ENCODE results near the gene HECW1.

- no peak for TF ChIP-seq CTCF (conservative IDR thresholded peaks at IDR 0.05 in 1 of 2, IDR thresholded peaks at IDR 0.05 in 1 of 2; ENCODE audit: extremely low read depth in 1 of 2, insufficient read depth in 1 of 2, low read depth in 1 of 2, low read length in 2 of 2)
- TF ChIP-seq EZH2 (IDR thresholded peaks at IDR 0.05; ENCODE audit: borderline replicate concordance, low read length) = no peak
These were observed 491.8 kb downstream of the HECW1 start for GRCh38 chr7:43604251-43604650.

All from mammary epithelial cell (primary cell).